ENCODE data around the gene SLC6A1.

The SLC6A1 gene

GRCh38 chr3:11019116-11019819 is 26.7 kb downstream of the SLC6A1 start:
- no peak for DNase-seq (ENCODE audit: low read depth)

- no peak for DNase-seq (ENCODE audit: low read depth)
Observed at GRCh38 chr3:11020764-11021163, 28.2 kb downstream of the SLC6A1 start.

GRCh38 chr3:11021611-11022011 is 29.1 kb downstream of the SLC6A1 start:
- DNase-seq (ENCODE audit: low read depth): no peak

GRCh38 chr3:11022115-11022514 is 29.6 kb downstream of the SLC6A1 start:
- no peak for DNase-seq (ENCODE audit: low read depth)

GRCh38 chr3:11024181-11024580 is 31.6 kb downstream of the SLC6A1 start:
- no peak for DNase-seq (ENCODE audit: low read depth)

- DNase-seq (ENCODE audit: low read depth): no peak
Observed at GRCh38 chr3:11029948-11030347, 37.4 kb downstream of the SLC6A1 start.

- no peak for DNase-seq (ENCODE audit: low read depth)
Observed at GRCh38 chr3:11033871-11034270, 41.3 kb downstream of the SLC6A1 start.

GRCh38 chr3:11034309-11034985 is 41.9 kb downstream of the SLC6A1 start:
- DNase-seq (ENCODE audit: low read depth): no peak

GRCh38 chr3:11035757-11036505 is 43.4 kb downstream of the SLC6A1 start:
- no peak for DNase-seq (ENCODE audit: low read depth)

- DNase-seq (ENCODE audit: low read depth): no peak
Observed at GRCh38 chr3:11037241-11037873, 44.8 kb downstream of the SLC6A1 start.

GRCh38 chr3:11037976-11038375 is 45.4 kb downstream of the SLC6A1 start:
- DNase-seq (ENCODE audit: low read depth): no peak

- no peak for DNase-seq (ENCODE audit: low read depth)
Observed at GRCh38 chr3:11045536-11045935, 53.0 kb downstream of the SLC6A1 start.

- no peak for DNase-seq (ENCODE audit: low read depth)
Observed at GRCh38 chr3:11047500-11047899, 55.0 kb downstream of the SLC6A1 start.

GRCh38 chr3:11050666-11051323 is 58.2 kb downstream of the SLC6A1 start:
- DNase-seq (ENCODE audit: low read depth): no peak

- DNase-seq (ENCODE audit: low read depth): no peak
Observed at GRCh38 chr3:11053926-11054503, 61.5 kb downstream of the SLC6A1 start.

- no peak for DNase-seq (ENCODE audit: low read depth)
Observed at GRCh38 chr3:11054739-11055438, 62.3 kb downstream of the SLC6A1 start.

- DNase-seq (ENCODE audit: low read depth): no peak
Observed at GRCh38 chr3:11055496-11055895, 62.9 kb downstream of the SLC6A1 start.

- no peak for DNase-seq (ENCODE audit: low read depth)
Observed at GRCh38 chr3:11056531-11057050, 64.0 kb downstream of the SLC6A1 start.

GRCh38 chr3:11057655-11058054 is 65.1 kb downstream of the SLC6A1 start:
- DNase-seq (ENCODE audit: low read depth): no peak

GRCh38 chr3:11059090-11059798 is 66.7 kb downstream of the SLC6A1 start:
- peak; percentile 74 for DNase-seq (ENCODE audit: low read depth)

Data from iris pigment epithelial cell (primary cell).